Hematopoietic multipotent progenitor cell treated with erythropoietin and hydrocortisone succinate and interleukin-3 and kit ligand, for 8 days (in vitro differentiated cells): ENCODE measurements around the gene JMJD4.
"Not testable (repeated sequence)": the region's sequence is repeated elsewhere in the genome, so short reads cannot be mapped to it uniquely, and the experiment has no call there.

Source experiments
- DNase-seq: peaks from one replicate; pipeline ENCODE4 v3.0.0-alpha.2; 2015

Gene JMJD4

DNA sequence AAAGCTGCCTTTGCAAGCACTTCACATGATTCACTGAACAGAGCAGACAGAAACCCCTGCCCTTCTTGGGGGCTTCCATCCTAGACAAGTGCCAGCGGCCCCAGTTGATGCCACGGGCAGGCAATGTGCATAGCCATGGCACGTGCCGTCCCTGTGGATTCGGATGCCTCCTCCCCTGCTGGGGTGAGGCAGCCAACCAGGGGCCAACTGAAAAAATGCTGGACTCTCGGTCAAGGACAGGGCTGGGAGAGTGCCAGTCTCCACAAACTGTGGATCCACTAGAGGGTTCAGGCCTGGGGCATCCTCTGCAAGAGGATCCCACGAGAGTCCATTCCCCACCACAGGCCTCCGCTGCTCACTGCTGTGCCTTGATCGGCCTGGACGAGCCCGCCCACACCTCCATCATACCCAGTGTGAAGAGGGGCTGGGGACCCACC, 3.8 kb downstream of the JMJD4 start:
- no peak for DNase-seq

- DNase-seq, result no peak
Observed at GRCh38 chr1:227730630-227731151, 4.4 kb downstream of the JMJD4 start.

- peak; percentile 68 for DNase-seq
Observed at GRCh38 chr1:227729881-227730629, 5.0 kb downstream of the JMJD4 start.

DNA sequence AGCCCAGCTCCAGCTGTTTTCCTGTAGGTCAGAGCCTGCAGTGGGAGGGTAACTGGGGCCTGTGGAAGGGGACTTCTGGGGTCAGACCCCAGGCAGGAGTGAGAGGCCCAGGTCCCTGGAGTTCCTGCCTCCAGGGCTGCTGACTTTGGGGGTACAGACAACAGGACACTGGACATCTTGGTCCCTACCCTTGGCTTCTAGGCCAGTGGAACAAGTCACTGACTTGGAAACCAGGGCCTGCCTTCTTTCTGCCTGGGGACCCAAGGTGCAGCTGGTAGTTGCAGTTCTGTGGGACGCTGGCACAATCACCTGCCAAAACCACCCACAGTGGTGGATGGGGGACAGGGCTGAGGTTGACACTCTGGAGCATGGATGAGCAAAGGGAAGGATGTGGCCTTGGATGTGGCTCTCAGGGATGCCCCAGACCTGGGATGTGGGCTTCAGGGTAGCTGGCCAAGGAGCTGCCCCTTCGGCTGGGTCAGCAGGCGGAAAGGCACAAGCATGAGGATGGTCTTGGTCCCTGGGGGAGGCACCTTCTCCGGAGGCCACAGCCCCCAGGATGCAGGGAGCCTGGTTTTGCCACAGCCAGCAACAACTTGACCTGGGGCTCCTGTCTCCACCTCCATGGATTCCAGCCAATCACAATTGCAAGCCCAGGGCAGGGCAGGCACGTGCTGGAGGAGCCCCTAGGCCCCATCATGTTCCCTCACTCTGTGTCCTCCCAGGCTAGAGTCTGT, 5.8 kb downstream of the JMJD4 start:
- DNase-seq, result no peak

DNA sequence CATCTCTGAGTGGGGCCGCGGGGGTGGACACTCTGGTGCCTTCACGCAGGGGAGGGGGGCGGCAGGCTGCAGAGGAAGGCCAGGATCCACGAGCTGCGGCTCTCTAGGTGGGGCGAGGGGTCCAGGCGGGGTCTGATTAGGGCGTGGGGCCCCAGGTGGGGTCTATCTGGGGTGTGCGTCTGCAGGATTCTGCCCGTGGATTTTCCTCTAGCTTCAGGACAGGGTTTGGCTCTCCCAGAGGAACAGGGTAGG, 6.3 kb downstream of the JMJD4 start:
- DNase-seq, result no peak

- DNase-seq, result peak; percentile 42
Observed at GRCh38 chr1:227728059-227728891, 6.8 kb downstream of the JMJD4 start.

- no peak for DNase-seq
Observed at GRCh38 chr1:227726924-227727599, 8.0 kb downstream of the JMJD4 start.

GRCh38 chr1:227726318-227726717, 8.8 kb downstream of the JMJD4 start:
- DNase-seq, result no peak

DNA sequence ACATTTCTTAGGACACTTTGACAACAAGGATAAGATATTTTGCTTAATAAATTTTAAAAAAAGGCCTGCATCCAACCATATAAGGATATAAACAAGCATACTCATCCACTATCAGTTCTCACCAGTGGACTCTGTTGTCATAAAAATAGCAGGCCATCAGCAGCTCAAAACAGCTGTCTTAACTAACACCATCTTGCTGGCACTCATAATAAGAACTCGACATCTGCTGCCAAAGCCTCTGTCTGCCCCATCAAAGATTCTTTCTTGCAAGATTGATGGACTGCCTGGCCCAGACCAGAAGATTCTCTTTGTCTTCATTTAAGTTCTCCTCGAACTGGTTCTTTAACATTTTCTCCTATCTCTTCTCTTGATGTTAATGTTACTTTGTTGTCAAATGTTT, 10.1 kb downstream of the JMJD4 start:
- no peak for DNase-seq

GRCh38 chr1:227723474-227723873, 11.6 kb downstream of the JMJD4 start:
- no peak for DNase-seq

DNA sequence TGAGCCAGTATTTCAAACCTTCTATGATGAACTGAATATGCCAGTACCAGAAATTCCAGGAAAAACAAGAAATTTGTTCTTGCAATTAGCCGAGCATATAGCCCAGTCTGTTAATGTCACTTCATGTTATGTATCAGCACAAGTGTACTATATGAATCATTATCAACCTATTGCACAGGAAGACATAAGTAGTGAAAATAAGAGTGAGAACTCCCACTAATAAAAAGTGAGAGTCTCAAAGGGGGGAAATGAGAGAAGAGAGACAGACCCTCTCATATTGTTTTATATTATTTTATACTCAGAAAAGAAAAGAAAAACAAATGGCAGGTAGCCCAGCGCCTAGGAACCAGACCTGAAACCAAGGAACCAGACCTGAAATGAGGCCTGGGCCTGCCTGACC, 16.2 kb downstream of the JMJD4 start:
- DNase-seq, result no peak

DNA sequence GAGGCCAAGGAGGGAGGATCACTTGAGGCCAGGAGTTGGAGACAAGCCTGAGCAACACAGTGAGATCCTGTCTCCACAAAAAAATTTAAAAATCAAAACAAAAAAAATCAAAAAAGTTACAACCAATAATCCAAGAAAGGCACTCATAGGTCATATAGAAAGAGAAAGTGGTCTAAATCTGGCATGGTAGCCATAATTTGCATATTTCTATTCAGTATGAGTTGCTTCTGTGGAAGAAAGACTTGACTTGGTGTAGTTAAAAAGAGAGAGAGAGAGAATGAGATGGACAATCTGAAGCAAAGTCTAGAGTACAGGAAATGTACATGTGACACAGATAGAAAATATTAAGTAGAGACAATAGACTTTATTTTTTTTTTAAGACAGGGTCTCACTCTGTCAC, 22.5 kb downstream of the JMJD4 start:
- DNase-seq, result no peak

GRCh38 chr1:227710474-227710873, 24.6 kb downstream of the JMJD4 start:
- DNase-seq, result not testable (repeated sequence)

DNA sequence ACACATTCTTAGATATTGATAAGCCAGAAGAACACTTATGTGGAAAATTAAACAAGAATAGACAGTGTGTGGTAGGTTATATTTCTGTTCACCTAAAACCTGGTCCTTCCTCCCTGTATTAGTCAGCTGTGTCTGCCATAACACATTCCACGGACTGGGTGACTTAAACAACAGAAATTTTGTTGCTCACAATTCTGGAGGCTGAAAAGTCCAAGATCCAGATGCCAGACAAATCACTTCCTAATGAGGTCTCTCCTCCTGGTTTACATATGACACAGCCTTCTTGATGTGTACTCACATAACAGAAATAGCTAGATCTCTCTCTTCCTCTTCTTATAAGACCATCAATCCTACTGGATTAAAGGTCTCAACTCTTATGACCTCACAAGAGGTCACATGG, 25.7 kb downstream of the JMJD4 start:
- no peak for DNase-seq

DNA sequence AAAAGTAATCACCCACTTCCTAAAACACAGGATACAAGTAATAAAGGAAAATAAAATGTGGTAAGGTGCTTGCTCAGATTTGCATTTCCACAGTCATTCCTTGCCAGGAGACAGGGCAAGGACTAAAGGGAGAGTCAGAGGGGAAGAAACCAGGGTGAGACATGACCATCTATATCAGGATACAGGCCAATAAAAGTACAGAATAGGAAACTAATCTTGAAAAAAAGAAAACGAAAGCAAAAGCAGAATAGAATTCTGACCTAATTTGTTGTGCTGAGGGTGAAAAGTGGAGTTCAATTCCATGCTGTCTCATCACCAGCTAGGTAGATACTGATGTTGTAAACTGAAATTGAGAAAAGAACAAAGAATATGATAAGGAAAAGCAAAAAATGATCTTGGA, 27.3 kb downstream of the JMJD4 start:
- DNase-seq, result no peak

- DNase-seq, result not testable (repeated sequence)
Observed at GRCh38 chr1:227701631-227702030, 33.5 kb downstream of the JMJD4 start.

GRCh38 chr1:227697321-227697864, 37.7 kb downstream of the JMJD4 start:
- DNase-seq, result no peak

- DNase-seq, result no peak
Observed at GRCh38 chr1:227685807-227686206, 49.3 kb downstream of the JMJD4 start.
